ENCODE results near the gene ZNF234.

GRCh38 chr19:44196772-44197171 is 55.4 kb downstream of the ZNF234 start:
- TF ChIP-seq CTCF (conservative IDR thresholded peaks at IDR 0.05 in 1 of 2, IDR thresholded peaks at IDR 0.05 in 1 of 2; ENCODE audit: low read depth in 1 of 2, low read length in 2 of 2) (no peak), EZH2 (IDR thresholded peaks at IDR 0.05; ENCODE audit: low read length, missing control alignments) (no peak)
